DOHH2 (cell line): ENCODE measurements around the gene CNST.

Experiments
- H3F3A ChIP-seq: fragments of 200-600 bp; sonication (generic), shearing (Covaris generic); 2 replicates; pipeline ENCODE4 v1.6.0; 2016; ENCODE audit warnings: antibody characterized with exemption, mild to moderate bottlenecking; ENCODE audit not compliant: control insufficient read depth, insufficient read depth
- H3K27ac ChIP-seq: fragments of 200-600 bp; sonication (generic); 2 replicates; pipeline ENCODE4 v1.5.1; 2014; ENCODE audit warnings: low read depth, mild to moderate bottlenecking, low read length, moderate library complexity
- H3K27me3 ChIP-seq: fragments of 200-600 bp; sonication (generic); 2 replicates; pipeline ENCODE4 v1.6.1; 2014; ENCODE audit warnings: mild to moderate bottlenecking, low read length, mixed read lengths; ENCODE audit not compliant: control insufficient read depth
- H3K36me3 ChIP-seq: fragments of 200-600 bp; sonication (generic); 2 replicates; pipeline ENCODE4 v1.6.1; 2014; ENCODE audit warnings: mild to moderate bottlenecking, low read length, moderate library complexity, mixed read lengths; ENCODE audit not compliant: control insufficient read depth
- H3K4me1 ChIP-seq: fragments of 200-600 bp; sonication (generic); 2 replicates; pipeline ENCODE4 v1.6.1; 2014; ENCODE audit warnings: mild to moderate bottlenecking, low read length, mixed read lengths; ENCODE audit not compliant: control insufficient read depth
- H3K4me2 ChIP-seq: fragments of 200-600 bp; sonication (generic); 2 replicates; pipeline ENCODE4 v1.6.0; 2014; ENCODE audit warnings: mild to moderate bottlenecking, low read length, moderate library complexity
- H3K4me3 ChIP-seq: fragments of 200-600 bp; sonication (generic); 2 replicates; pipeline ENCODE4 v1.5.1; 2014; ENCODE audit warnings: mild to moderate bottlenecking, low read length, mixed read lengths
- H3K79me2 ChIP-seq: fragments of 200-600 bp; sonication (generic); 2 replicates; pipeline ENCODE4 v1.6.1; 2014; ENCODE audit warnings: mild to moderate bottlenecking, low read length, mixed read lengths; ENCODE audit not compliant: control insufficient read depth
- H3K9me2 ChIP-seq: fragments of 200-600 bp; sonication (generic); replicated peaks from 2 replicates; pipeline ENCODE4 v1.6.1; 2014; ENCODE audit warnings: mild to moderate bottlenecking, low read length, mixed read lengths; ENCODE audit not compliant: control insufficient read depth
- H3K9me3 ChIP-seq: fragments of 200-600 bp; sonication (generic); 2 replicates; pipeline ENCODE4 v1.6.1; 2014; ENCODE audit warnings: antibody characterized with exemption, low read length, mixed read lengths; ENCODE audit not compliant: control insufficient read depth, insufficient read depth
- H4K20me1 ChIP-seq: fragments of 200-600 bp; sonication (generic); 2 replicates; pipeline ENCODE4 v1.6.0; 2014; ENCODE audit warnings: low read depth, mild to moderate bottlenecking, antibody characterized with exemption, low read length, moderate library complexity; ENCODE audit not compliant: control insufficient read depth, insufficient read depth
- EZH2phosphoT487 ChIP-seq: fragments of 200-600 bp; sonication (generic); IDR thresholded peaks from 2 replicates; pipeline ENCODE4 v1.6.1; 2017; ENCODE audit warnings: borderline replicate concordance, mild to moderate bottlenecking, antibody characterized with exemption, low read length, moderate library complexity, mixed read lengths
- TF ChIP-seq, protein P1 (sequence below): fragments of 200-600 bp; sonication (generic); IDR thresholded peaks from one replicate; pipeline ENCODE4 v1.5.1; 2014; ENCODE audit warnings: antibody characterized with exemption, mild to moderate bottlenecking, low read depth, low read length; ENCODE audit not compliant: poor library complexity, severe bottlenecking

The CNST gene

DNA sequence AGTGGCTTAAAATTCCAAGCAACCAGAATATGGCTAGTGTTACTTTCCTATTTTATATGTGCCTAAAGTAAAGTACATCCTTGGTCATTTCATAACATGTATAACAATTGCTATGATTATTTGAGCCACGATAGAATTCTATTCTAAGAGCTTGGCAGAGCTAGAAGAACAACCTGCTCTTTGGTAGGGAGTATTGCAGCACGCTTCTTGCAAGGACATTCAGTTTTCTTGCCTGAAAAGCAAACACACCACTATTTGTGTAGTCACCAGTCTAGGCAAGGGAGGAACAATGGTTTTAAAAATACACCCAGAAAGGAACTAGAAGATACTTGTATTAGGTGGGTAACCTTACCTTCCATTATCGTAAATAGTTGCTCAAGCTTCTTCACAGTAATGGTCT is 51.5 kb downstream of the CNST start:
- H3K4me1 ChIP-seq, result no peaks in the 10 kb centered on the region
- H3K27ac ChIP-seq, result no peak overlapping the region
- H3K4me3 ChIP-seq, result no peak overlapping the region
- no peaks in the 10 kb centered on the region for H3K9me2 ChIP-seq
- peaks cover 16% of the 10 kb centered on the region for H3K36me3 ChIP-seq
- no peaks in the 10 kb centered on the region for H3K27me3 ChIP-seq
- no peak overlapping the region for H3K4me2 ChIP-seq
- TF ChIP-seq, protein P1, sequence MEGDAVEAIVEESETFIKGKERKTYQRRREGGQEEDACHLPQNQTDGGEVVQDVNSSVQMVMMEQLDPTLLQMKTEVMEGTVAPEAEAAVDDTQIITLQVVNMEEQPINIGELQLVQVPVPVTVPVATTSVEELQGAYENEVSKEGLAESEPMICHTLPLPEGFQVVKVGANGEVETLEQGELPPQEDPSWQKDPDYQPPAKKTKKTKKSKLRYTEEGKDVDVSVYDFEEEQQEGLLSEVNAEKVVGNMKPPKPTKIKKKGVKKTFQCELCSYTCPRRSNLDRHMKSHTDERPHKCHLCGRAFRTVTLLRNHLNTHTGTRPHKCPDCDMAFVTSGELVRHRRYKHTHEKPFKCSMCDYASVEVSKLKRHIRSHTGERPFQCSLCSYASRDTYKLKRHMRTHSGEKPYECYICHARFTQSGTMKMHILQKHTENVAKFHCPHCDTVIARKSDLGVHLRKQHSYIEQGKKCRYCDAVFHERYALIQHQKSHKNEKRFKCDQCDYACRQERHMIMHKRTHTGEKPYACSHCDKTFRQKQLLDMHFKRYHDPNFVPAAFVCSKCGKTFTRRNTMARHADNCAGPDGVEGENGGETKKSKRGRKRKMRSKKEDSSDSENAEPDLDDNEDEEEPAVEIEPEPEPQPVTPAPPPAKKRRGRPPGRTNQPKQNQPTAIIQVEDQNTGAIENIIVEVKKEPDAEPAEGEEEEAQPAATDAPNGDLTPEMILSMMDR, result no peak
- TF ChIP-seq EZH2phosphoT487, result no peak
- H3K79me2 ChIP-seq, result peaks cover 53% of the 10 kb centered on the region
- H4K20me1 ChIP-seq, result no peaks in the 10 kb centered on the region
- H3K9me3 ChIP-seq, result no peaks in the 10 kb centered on the region
- H3F3A ChIP-seq, result peaks cover 5% of the 10 kb centered on the region; the same call in 1 of the 2 replicates

DNA sequence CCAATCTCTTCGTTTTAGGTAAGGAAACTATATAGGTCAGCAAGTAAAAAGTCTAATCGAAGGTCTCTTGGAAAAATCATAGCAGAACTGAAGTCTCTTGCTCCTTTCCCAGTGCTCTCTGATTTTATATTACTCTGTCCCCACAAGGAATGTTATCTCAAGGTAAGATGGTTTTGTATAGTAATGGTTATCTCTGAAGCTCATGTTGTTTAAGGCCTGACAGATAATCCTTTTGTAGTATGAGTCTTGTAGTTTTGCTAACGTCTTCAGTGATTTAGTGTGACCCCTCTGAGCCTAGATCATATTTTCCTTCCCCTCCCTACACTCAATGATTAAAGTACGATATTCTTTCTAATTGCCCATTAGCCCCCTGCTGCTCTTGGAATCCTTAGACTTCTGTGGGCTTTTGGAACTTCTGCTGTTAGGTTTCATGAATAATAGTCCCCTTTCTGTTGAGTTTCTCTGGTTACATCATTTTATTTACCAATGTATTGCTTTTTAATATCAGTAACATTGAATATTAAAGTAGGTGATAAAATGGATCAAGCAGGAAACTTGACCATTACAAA is 52.1 kb downstream of the CNST start:
- no peaks in the 10 kb centered on the region; the same call in 1 of the 2 replicates for H3F3A ChIP-seq
- no peaks in the 10 kb centered on the region for H3K27me3 ChIP-seq
- H3K36me3 ChIP-seq, result peaks cover 19% of the 10 kb centered on the region
- H3K9me3 ChIP-seq, result no peaks in the 10 kb centered on the region
- no peaks in the 10 kb centered on the region for H3K4me1 ChIP-seq
- TF ChIP-seq, protein P1, result no peak
- TF ChIP-seq EZH2phosphoT487, result no peak
- H3K4me3 ChIP-seq, result no peak overlapping the region
- H4K20me1 ChIP-seq, result no peaks in the 10 kb centered on the region
- H3K4me2 ChIP-seq, result no peak overlapping the region
- no peak overlapping the region for H3K27ac ChIP-seq
- no peaks in the 10 kb centered on the region for H3K9me2 ChIP-seq
- peaks cover 48% of the 10 kb centered on the region for H3K79me2 ChIP-seq

DNA sequence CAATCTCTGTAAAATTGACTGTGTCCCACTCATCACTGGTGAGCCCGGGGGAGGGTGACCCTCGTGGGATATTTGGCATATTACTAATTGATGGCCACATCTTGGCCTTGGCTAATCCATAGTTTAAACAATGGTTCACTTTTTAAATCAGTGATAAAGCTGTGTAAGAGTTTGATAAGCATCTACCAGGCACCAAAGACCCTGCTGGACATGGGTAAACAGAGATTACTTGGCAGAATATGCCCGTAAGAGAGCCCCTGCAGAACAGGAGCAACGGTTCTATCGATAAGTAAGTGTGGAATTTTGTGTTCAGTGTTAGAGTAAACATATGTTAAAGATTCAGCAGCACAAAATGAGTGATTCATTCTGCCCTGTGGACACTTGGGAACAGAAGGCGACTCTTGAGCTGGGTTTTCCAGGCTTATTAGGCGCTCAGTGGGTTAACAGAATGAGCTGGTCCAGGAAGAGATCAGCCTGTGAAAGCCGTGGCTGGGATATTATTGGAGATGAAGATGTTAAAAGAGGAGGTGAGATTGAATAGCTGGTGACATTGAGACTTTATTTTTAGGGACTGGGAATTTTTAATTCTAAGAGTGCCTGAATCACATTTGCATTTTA is 55.9 kb downstream of the CNST start:
- Histone ChIP-seq H3K4me3 (no peak overlapping the region), H3K4me1 (no peaks in the 10 kb centered on the region), H3K27ac (no peak overlapping the region), H3K36me3 (peaks cover 33% of the 10 kb centered on the region), H4K20me1 (no peaks in the 10 kb centered on the region; the same call in 1 of the 2 replicates), H3K27me3 (no peaks in the 10 kb centered on the region), H3K4me2 (no peak overlapping the region), H3K9me3 (no peaks in the 10 kb centered on the region), H3K9me2 (no peaks in the 10 kb centered on the region), H3K79me2 (peaks cover 26% of the 10 kb centered on the region), H3F3A (no peaks in the 10 kb centered on the region)
- TF ChIP-seq, protein P1, result no peak
- no peak for TF ChIP-seq EZH2phosphoT487
